IPS-NIHi7 (cell line): Measurements from ENCODE around the gene ATXN1L.
"Not testable (repeated sequence)": the region's sequence is repeated elsewhere in the genome, so short reads cannot be mapped to it uniquely, and the experiment has no call there.

ENCODE experiments used
- DNase-seq: peaks from one replicate; pipeline ENCODE4 v3.0.0; 2012; ENCODE audit warnings: mixed read lengths; ENCODE audit errors: extremely low spot score

ATXN1L gene

GRCh38 chr16:71894229-71894920 lies 48.6 kb downstream of the ATXN1L start:
- no peak for DNase-seq

- DNase-seq, result peak; percentile 97
Observed at GRCh38 chr16:71894921-71895678, 49.3 kb downstream of the ATXN1L start, which contains the start of gene IST1. IST1 (plus strand) TSS chr16:71895531; CDS start chr16:71915641, 20,110 bp downstream.

GRCh38 chr16:71895679-71896365 lies 50.0 kb downstream of the ATXN1L start:
- DNase-seq, result peak; percentile 20

- DNase-seq, result no peak
Observed at GRCh38 chr16:71896764-71897368, 51.1 kb downstream of the ATXN1L start.

GRCh38 chr16:71899171-71899570 lies 53.4 kb downstream of the ATXN1L start:
- DNase-seq, result no peak

GRCh38 chr16:71902656-71903365 lies 57.0 kb downstream of the ATXN1L start:
- no peak for DNase-seq

GRCh38 chr16:71903608-71904007 lies 57.8 kb downstream of the ATXN1L start:
- no peak for DNase-seq

- no peak for DNase-seq
Observed at GRCh38 chr16:71904239-71904638, 58.5 kb downstream of the ATXN1L start.

GRCh38 chr16:71905765-71906164 lies 60.0 kb downstream of the ATXN1L start:
- not testable (repeated sequence) for DNase-seq
